ENCODE results near the gene CDC42EP2. TPM values are rescaled to one million over a fixed set of nuclear protein-coding genes. Genes with fewer than 3 reads are reported as not detected.

The CDC42EP2 gene
- total RNA-seq, 2 experiments from 2014 or later = 0.57 to 1.5 TPM

DNA sequence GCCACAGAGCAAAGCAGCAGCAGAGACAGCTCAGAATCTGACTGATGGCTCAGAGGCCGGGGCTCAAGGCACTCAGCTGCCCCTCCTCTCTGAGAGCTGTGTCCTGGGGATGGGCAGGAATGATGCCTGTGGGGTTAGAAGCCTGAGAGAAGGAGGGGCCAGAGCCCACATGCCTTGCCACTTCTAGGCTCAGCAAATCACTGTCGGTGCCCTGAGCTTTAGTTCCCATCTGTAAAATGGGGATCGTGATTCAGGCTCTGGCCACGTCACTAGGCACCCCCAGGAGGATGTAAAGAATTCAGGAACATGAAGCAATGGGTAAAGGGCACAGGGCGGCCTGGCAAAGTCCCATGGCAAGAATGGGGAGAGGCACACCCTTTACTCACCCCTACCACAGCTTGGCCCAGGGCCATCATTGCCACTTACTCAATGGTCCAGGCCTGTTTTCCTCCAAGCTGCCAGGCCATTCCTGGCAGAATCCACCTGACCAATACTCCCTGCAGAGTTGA is 3.4 kb upstream of the CDC42EP2 start:
- H3K36me3 Mint-ChIP-seq (ENCODE audit: low read depth) = no peaks in the 10 kb centered on the region
- no peak overlapping the region for H3K4me3 Mint-ChIP-seq
- no peaks in the 10 kb centered on the region for H3K9me3 Mint-ChIP-seq
- CTCF ChIA-PET = interaction anchor here (0.6 to 1.4 kb wide), 3 partner anchors 18 to 85 kb away, joined by 3 to 6 read pairs (median 4); no protein-coding TSS in a partner anchor
- DNase-seq = no peak
- H3K4me1 Mint-ChIP-seq (ENCODE audit: low read depth) = peaks cover 5% of the 10 kb centered on the region
- H3K27ac Mint-ChIP-seq = no peak overlapping the region
- intact Hi-C loops (cut with micrococcal nuclease) = no loop called here
- peaks cover 5% of the 10 kb centered on the region for H3K27me3 Mint-ChIP-seq (ENCODE audit: low read depth)

DNA sequence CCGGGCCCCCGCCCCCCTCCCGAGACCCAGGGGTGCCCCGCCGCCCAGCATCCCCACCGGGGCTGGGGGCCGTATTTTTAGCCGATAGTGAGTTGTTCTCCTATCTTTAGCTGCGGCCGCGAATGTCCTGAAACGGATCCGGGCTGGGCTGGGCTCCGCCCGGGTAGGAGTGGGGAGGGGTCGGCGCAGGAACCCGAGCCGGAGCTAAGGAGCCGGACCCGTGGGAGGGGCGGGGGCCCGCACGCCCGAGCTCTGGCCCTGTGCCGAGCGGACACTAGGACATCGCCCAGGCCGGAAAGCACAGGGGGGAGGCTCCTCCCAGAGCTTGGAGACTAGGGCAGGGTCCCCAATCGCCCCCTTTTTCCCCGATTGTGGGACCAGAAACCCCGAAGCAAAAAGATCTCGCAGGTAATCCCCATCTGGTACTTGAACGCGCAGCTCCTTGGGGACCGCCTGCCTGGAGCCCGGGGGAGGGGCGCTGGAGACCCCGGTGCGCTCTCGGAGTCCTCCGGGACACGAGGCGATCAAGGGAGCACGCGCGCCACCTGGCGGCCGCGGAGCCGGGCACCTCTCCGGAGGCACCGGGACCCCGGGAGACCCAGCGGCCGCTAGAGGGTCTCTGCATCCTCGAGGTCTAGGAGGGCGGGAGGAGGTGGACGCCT is 669 bp downstream of the CDC42EP2 start:
- intact Hi-C loops (cut with micrococcal nuclease) = loop anchor here (1.0 to 2.0 kb wide), 5 partner anchors 15 to 468 kb away; no protein-coding TSS in a partner anchor
- peak overlapping the region; percentile 74 for H3K4me3 Mint-ChIP-seq
- H3K9me3 Mint-ChIP-seq = no peaks in the 10 kb centered on the region
- CTCF ChIA-PET = interaction anchor here (0.7 to 6.4 kb wide), 42 partner anchors 8 to 467 kb away, joined by 3 to 161 read pairs (median 4); partner anchors contain the start of genes DPF2, POLA2, TIGD3 and TM7SF2
- peaks cover 5% of the 10 kb centered on the region for H3K4me1 Mint-ChIP-seq (ENCODE audit: low read depth)
- H3K27me3 Mint-ChIP-seq (ENCODE audit: low read depth) = peaks cover 8% of the 10 kb centered on the region
- H3K27ac Mint-ChIP-seq = no peak overlapping the region
- no peaks in the 10 kb centered on the region for H3K36me3 Mint-ChIP-seq (ENCODE audit: low read depth)
- DNase-seq = peak; percentile 79

- no peak for DNase-seq
- intact Hi-C loops (cut with micrococcal nuclease) = loop anchor here (1.0 to 2.0 kb wide), 5 partner anchors 14 to 469 kb away; no protein-coding TSS in a partner anchor
- no peak overlapping the region for H3K27ac Mint-ChIP-seq
- peak overlapping the region; percentile 74 for H3K4me3 Mint-ChIP-seq
- H3K4me1 Mint-ChIP-seq (ENCODE audit: low read depth) = peaks cover 5% of the 10 kb centered on the region
- no peaks in the 10 kb centered on the region for H3K9me3 Mint-ChIP-seq
- peaks cover 8% of the 10 kb centered on the region for H3K27me3 Mint-ChIP-seq (ENCODE audit: low read depth)
- CTCF ChIA-PET = interaction anchor here (0.6 to 6.4 kb wide), 35 partner anchors 10 to 1615 kb away, joined by 3 to 161 read pairs (median 4); partner anchors contain the start of genes DPF2, POLA2 and TIGD3
- H3K36me3 Mint-ChIP-seq (ENCODE audit: low read depth) = no peaks in the 10 kb centered on the region
Observed at GRCh38 chr11:65315866-65316226, 1.2 kb downstream of the CDC42EP2 start.

DNA sequence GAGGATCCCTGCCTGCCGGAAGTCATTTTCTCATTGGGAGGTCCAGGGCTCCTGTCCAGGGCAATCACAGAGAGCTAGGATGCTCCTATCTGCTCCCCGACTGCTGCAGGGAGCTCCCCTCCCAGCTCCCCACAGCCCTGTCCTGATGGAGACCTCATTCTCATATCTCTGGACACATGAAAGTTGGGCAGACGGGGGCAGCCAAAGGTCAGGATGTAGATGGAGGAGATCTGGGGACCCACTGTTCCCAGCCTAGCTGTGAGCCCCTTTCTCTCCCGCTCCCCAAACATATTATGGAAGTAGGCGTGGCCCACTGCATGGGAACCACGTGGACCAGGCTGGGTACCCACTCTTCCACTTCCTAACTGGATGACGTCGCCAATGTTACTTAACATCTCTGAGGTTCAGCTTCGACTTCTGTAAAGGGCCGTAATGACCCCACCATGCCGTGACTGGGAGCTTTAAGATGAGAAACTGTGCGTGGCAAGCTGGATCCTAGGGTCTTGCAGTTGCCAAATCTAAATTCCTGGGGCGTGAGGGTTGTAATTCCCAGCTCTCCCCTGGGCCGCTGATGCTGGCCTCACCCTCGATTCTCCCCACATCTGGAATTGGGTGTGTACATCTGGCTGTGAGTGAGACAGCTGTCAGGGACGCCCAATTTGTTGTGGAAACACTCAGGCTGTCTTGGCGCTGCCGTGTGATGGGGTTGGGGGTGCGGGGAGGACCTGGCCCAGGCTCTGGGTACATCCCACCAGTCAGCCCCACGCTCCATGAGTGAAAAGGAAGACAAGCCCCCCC is 1.8 kb downstream of the CDC42EP2 start:
- no peaks in the 10 kb centered on the region for H3K36me3 Mint-ChIP-seq (ENCODE audit: low read depth)

GRCh38 chr11:65317025-65317786 is 2.5 kb downstream of the CDC42EP2 start:
- no peak for DNase-seq
- intact Hi-C loops (cut with micrococcal nuclease) = no loop called here
- Mint-ChIP-seq H3K27ac (no peak overlapping the region), H3K4me1 (ENCODE audit: low read depth) (peaks cover 5% of the 10 kb centered on the region), H3K4me3 (no peak overlapping the region), H3K27me3 (ENCODE audit: low read depth) (peaks cover 8% of the 10 kb centered on the region), H3K36me3 (ENCODE audit: low read depth) (no peaks in the 10 kb centered on the region), H3K9me3 (no peaks in the 10 kb centered on the region)
- CTCF ChIA-PET = interaction anchor here (0.6 to 6.4 kb wide), 12 partner anchors 8 to 207 kb away, joined by 3 to 161 read pairs (median 10); partner anchors contain the start of genes DPF2 and POLA2

More for the DNA sequence above, 1.8 kb downstream of the CDC42EP2 start:
- CTCF ChIA-PET = interaction anchor here (0.6 to 6.4 kb wide), 29 partner anchors 9 to 1615 kb away, joined by 3 to 161 read pairs (median 4); partner anchors contain the start of genes DPF2 and POLA2
- peak overlapping the region; percentile 74 for H3K4me3 Mint-ChIP-seq
- H3K27me3 Mint-ChIP-seq (ENCODE audit: low read depth) = peaks cover 8% of the 10 kb centered on the region
- DNase-seq = no peak
- peaks cover 5% of the 10 kb centered on the region for H3K4me1 Mint-ChIP-seq (ENCODE audit: low read depth)
- H3K27ac Mint-ChIP-seq = no peak overlapping the region
- intact Hi-C loops (cut with micrococcal nuclease) = no loop called here
- H3K9me3 Mint-ChIP-seq = no peaks in the 10 kb centered on the region

DNA sequence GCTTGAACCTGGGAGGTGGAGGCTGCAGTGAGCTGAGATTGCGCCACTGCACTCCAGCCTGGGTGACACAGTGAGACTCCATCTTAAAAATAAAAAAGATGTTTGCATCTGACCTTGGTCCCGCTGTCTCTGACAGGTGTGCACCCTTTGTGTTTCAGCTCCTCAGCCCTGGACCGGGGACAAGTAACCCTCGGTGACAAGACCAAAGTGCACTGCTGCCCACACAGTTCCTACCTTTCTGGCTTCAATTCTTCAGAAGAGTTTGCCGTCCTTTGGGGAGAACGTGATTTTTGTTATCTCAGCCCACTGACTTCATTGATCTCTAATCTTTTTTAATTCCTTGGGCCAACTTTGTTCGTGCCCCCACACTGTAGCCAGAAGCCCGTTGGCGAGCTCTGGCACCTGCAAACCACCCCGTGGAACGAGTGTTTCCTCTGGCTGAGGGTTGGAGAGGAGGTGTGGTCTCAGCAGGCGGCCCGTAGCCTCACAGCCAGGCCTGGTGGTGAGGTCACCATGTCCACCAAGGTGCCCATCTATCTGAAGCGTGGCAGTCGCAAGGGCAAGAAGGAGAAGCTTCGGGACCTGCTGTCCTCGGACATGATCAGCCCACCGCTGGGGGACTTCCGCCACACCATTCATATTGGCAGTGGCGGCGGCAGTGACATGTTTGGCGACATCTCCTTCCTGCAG is 5.9 kb downstream of the CDC42EP2 start:
- Mint-ChIP-seq H3K36me3 (ENCODE audit: low read depth) (no peaks in the 10 kb centered on the region), H3K4me1 (ENCODE audit: low read depth) (peaks cover 2% of the 10 kb centered on the region), H3K27ac (no peak overlapping the region), H3K27me3 (ENCODE audit: low read depth) (peaks cover 2% of the 10 kb centered on the region), H3K9me3 (no peaks in the 10 kb centered on the region), H3K4me3 (no peak overlapping the region)
- intact Hi-C loops (cut with micrococcal nuclease) = no loop called here
- CTCF ChIA-PET = interaction anchor here (0.5 to 0.8 kb wide), 2 partner anchors 95 to 270 kb away, joined by 4 read pairs; no protein-coding TSS in a partner anchor
- DNase-seq = no peak

GRCh38 chr11:65321076-65321475 is 6.4 kb downstream of the CDC42EP2 start:
- Mint-ChIP-seq H3K4me1 (ENCODE audit: low read depth) (no peaks in the 10 kb centered on the region), H3K4me3 (no peak overlapping the region), H3K27ac (no peak overlapping the region), H3K27me3 (ENCODE audit: low read depth) (peaks cover 2% of the 10 kb centered on the region), H3K9me3 (no peaks in the 10 kb centered on the region), H3K36me3 (ENCODE audit: low read depth) (no peaks in the 10 kb centered on the region)
- intact Hi-C loops (cut with micrococcal nuclease) = no loop called here
- CTCF ChIA-PET = interaction anchor here (0.8 kb wide), 1 partner anchor 95 kb away, joined by 4 read pairs; no protein-coding TSS in a partner anchor
- DNase-seq = no peak

GRCh38 chr11:65321828-65322485 is 7.3 kb downstream of the CDC42EP2 start:
- no peaks in the 10 kb centered on the region for H3K4me1 Mint-ChIP-seq (ENCODE audit: low read depth)
- no peak overlapping the region for H3K27ac Mint-ChIP-seq
- no peaks in the 10 kb centered on the region for H3K9me3 Mint-ChIP-seq
- no peaks in the 10 kb centered on the region for H3K27me3 Mint-ChIP-seq (ENCODE audit: low read depth)
- no peaks in the 10 kb centered on the region for H3K36me3 Mint-ChIP-seq (ENCODE audit: low read depth)
- DNase-seq = no peak
- no peak overlapping the region for H3K4me3 Mint-ChIP-seq
- intact Hi-C loops (cut with micrococcal nuclease) = no loop called here
- CTCF ChIA-PET = interaction anchor here (0.5 kb wide), 1 partner anchor 87 kb away, joined by 4 read pairs; no protein-coding TSS in a partner anchor

- H3K9me3 Mint-ChIP-seq = no peaks in the 10 kb centered on the region
Observed at GRCh38 chr11:65323813-65324212, 9.1 kb downstream of the CDC42EP2 start.

GRCh38 chr11:65325435-65325834 is 10.8 kb downstream of the CDC42EP2 start:
- Mint-ChIP-seq H3K9me3 (no peaks in the 10 kb centered on the region), H3K27ac (no peak overlapping the region), H3K36me3 (ENCODE audit: low read depth) (no peaks in the 10 kb centered on the region), H3K27me3 (ENCODE audit: low read depth) (no peaks in the 10 kb centered on the region), H3K4me3 (no peak overlapping the region), H3K4me1 (ENCODE audit: low read depth) (peaks cover 6% of the 10 kb centered on the region)
- intact Hi-C loops (cut with micrococcal nuclease) = no loop called here
- DNase-seq = no peak
- CTCF ChIA-PET = interaction anchor here (1.3 kb wide), 1 partner anchor 9 kb away, joined by 9 read pairs; no protein-coding TSS in a partner anchor

More at GRCh38 chr11:65323813-65324212, 9.1 kb downstream of the CDC42EP2 start:
- Mint-ChIP-seq H3K4me1 (ENCODE audit: low read depth) (no peaks in the 10 kb centered on the region), H3K4me3 (no peak overlapping the region), H3K36me3 (ENCODE audit: low read depth) (no peaks in the 10 kb centered on the region), H3K27me3 (ENCODE audit: low read depth) (no peaks in the 10 kb centered on the region), H3K27ac (no peak overlapping the region)
- DNase-seq = no peak
- CTCF ChIA-PET = interaction anchor here (0.7 kb wide), 1 partner anchor 9 kb away, joined by 3 read pairs; the partner anchor contains the start of gene CDC42EP2
- intact Hi-C loops (cut with micrococcal nuclease) = no loop called here

- DNase-seq = no peak
- no peak overlapping the region for H3K27ac Mint-ChIP-seq
- H3K4me3 Mint-ChIP-seq = no peak overlapping the region
- H3K36me3 Mint-ChIP-seq (ENCODE audit: low read depth) = no peaks in the 10 kb centered on the region
- H3K4me1 Mint-ChIP-seq (ENCODE audit: low read depth) = peaks cover 6% of the 10 kb centered on the region
- H3K9me3 Mint-ChIP-seq = no peaks in the 10 kb centered on the region
- no peaks in the 10 kb centered on the region for H3K27me3 Mint-ChIP-seq (ENCODE audit: low read depth)
- CTCF ChIA-PET = interaction anchor here (0.6 to 9.2 kb wide), 2 partner anchors 10 to 40 kb away, joined by 4 to 161 read pairs; partner anchors contain the start of gene CDC42EP2
- intact Hi-C loops (cut with micrococcal nuclease) = no loop called here
Observed at GRCh38 chr11:65327021-65327420, 12.4 kb downstream of the CDC42EP2 start.
